ENCODE measurements around the gene HNMT. TPM values are rescaled to one million over a fixed set of nuclear protein-coding genes. Genes with fewer than 3 reads are reported as not detected.
A peak's percentile ranks its signal among the peaks of the same experiment; 100 is the strongest.

The HNMT gene
- total and polyA plus RNA-seq, 7 donors = 3.5 to 7.3 (median 5.2) TPM

- no peaks in the 10 kb centered on the region for H3K4me1 ChIP-seq
- TF ChIP-seq, protein P1, sequence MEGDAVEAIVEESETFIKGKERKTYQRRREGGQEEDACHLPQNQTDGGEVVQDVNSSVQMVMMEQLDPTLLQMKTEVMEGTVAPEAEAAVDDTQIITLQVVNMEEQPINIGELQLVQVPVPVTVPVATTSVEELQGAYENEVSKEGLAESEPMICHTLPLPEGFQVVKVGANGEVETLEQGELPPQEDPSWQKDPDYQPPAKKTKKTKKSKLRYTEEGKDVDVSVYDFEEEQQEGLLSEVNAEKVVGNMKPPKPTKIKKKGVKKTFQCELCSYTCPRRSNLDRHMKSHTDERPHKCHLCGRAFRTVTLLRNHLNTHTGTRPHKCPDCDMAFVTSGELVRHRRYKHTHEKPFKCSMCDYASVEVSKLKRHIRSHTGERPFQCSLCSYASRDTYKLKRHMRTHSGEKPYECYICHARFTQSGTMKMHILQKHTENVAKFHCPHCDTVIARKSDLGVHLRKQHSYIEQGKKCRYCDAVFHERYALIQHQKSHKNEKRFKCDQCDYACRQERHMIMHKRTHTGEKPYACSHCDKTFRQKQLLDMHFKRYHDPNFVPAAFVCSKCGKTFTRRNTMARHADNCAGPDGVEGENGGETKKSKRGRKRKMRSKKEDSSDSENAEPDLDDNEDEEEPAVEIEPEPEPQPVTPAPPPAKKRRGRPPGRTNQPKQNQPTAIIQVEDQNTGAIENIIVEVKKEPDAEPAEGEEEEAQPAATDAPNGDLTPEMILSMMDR (IDR thresholded peaks at IDR 0.05) = no peak
- H3K9me3 ChIP-seq = no peaks in the 10 kb centered on the region
- no peak for DNase-seq
- H3K27ac ChIP-seq = no peak overlapping the region
- H3K4me3 ChIP-seq = peak overlapping the region; percentile 55
- intact Hi-C loops (cut with DNase I) = no loop called here
- ATAC-seq = peak in 3 of 4 donors; percentile 46 to 73 (median 68)
- no peaks in the 10 kb centered on the region for H3K27me3 ChIP-seq (ENCODE audit: insufficient read depth in 3 of 3, low read length in 2 of 3)
- no peaks in the 10 kb centered on the region for H3K36me3 ChIP-seq (ENCODE audit: insufficient read depth in 1 of 2, low read depth in 1 of 2)
- WGBS, 3 donors = 8 to 69% (median 65%) methylated on average over 9 of the region's 9 CpGs
Measured at GRCh38 chr2:137952586-137953129, 11.6 kb upstream of the HNMT start.

DNA sequence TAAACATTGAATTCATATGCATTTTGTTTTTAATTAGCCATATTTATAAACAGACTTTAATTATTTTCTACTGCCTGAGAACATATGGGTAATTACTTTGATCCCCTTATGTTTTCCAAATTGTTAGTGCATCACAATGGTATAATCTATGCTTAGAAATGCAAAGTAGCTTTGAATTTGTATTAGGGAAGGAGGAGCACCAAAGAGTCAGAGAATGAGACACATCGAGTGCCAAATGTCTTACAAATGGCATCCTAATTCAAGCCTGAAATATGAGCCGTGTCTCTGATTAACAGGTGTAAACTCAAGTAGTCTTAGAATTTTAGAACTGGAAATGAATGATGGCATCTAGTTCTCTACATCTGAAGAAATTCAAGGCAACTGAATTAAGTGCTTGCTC is 8.7 kb upstream of the HNMT start:
- DNase-seq (no peak), ATAC-seq (no peak)
- H3K4me3 ChIP-seq = no peak overlapping the region
- no peaks in the 10 kb centered on the region for H3K27me3 ChIP-seq (ENCODE audit: insufficient read depth in 3 of 3, low read length in 2 of 3)
- H3K4me1 ChIP-seq = no peaks in the 10 kb centered on the region
- TF ChIP-seq, protein P1 (IDR thresholded peaks at IDR 0.05) = no peak
- no peaks in the 10 kb centered on the region for H3K36me3 ChIP-seq (ENCODE audit: insufficient read depth in 1 of 2, low read depth in 1 of 2)
- 50 to 68% (median 52%) methylated on average over 2 of the region's 2 CpGs for WGBS, 3 donors
- no peaks in the 10 kb centered on the region for H3K9me3 ChIP-seq
- intact Hi-C loops (cut with DNase I) = no loop called here
- no peak overlapping the region for H3K27ac ChIP-seq

- H3K9me3 ChIP-seq = no peaks in the 10 kb centered on the region
- no peak overlapping the region for H3K27ac ChIP-seq
- TF ChIP-seq, protein P1 (IDR thresholded peaks at IDR 0.05) = no peak
- intact Hi-C loops (cut with DNase I) = no loop called here
- DNase-seq (no peak), ATAC-seq (no peak)
- no peaks in the 10 kb centered on the region for H3K36me3 ChIP-seq (ENCODE audit: insufficient read depth in 1 of 2, low read depth in 1 of 2)
- WGBS, 3 donors = 72 to 77% (median 74%) methylated on average over 1 of the region's 1 CpG
- no peaks in the 10 kb centered on the region for H3K27me3 ChIP-seq (ENCODE audit: insufficient read depth in 3 of 3, low read length in 2 of 3)
- H3K4me1 ChIP-seq = no peaks in the 10 kb centered on the region
- no peak overlapping the region for H3K4me3 ChIP-seq
Measured at GRCh38 chr2:137957033-137957432, 7.2 kb upstream of the HNMT start.

DNA sequence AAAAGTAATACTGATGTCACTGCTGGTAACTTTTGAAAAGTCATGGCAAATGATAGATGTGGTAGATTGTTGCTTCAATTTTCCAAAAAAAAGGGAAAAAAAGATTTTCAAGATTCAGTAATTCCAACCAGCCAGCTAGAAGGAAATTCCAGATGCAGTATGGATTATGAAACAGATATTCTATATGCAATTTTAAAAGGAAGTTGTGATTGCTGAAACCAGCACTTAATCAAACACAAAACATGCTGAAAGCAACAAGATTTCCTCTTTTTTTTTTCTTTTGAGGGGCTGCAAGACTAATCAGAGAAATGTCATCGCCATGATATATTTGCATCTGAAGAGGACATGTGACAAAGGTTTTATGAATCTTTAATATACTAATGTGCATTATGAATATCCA is 5.1 kb upstream of the HNMT start:
- no peak for ATAC-seq

More for the DNA sequence above, 5.1 kb upstream of the HNMT start:
- no peaks in the 10 kb centered on the region for H3K27me3 ChIP-seq (ENCODE audit: insufficient read depth in 3 of 3, low read length in 2 of 3)
- WGBS, 3 donors = 82 to 100% (median 84%) methylated on average over 1 of the region's 1 CpG
- no peak overlapping the region for H3K4me3 ChIP-seq
- intact Hi-C loops (cut with DNase I) = no loop called here
- DNase-seq = no peak
- H3K9me3 ChIP-seq = no peaks in the 10 kb centered on the region
- no peaks in the 10 kb centered on the region for H3K36me3 ChIP-seq (ENCODE audit: insufficient read depth in 1 of 2, low read depth in 1 of 2)
- no peaks in the 10 kb centered on the region for H3K4me1 ChIP-seq
- no peak overlapping the region for H3K27ac ChIP-seq
- TF ChIP-seq, protein P1 (IDR thresholded peaks at IDR 0.05) = no peak
